ENCODE results near the gene PDE4D. TPM values are rescaled to one million over a fixed set of nuclear protein-coding genes. Genes with fewer than 3 reads are reported as not detected.

The PDE4D gene
- total RNA-seq, 1 donor from 2014 or later, result 7.6 TPM

GRCh38 chr5:59301727-59302126 lies 591.8 kb downstream of the PDE4D start:
- no peak overlapping the region for H3K27ac Mint-ChIP-seq

DNA sequence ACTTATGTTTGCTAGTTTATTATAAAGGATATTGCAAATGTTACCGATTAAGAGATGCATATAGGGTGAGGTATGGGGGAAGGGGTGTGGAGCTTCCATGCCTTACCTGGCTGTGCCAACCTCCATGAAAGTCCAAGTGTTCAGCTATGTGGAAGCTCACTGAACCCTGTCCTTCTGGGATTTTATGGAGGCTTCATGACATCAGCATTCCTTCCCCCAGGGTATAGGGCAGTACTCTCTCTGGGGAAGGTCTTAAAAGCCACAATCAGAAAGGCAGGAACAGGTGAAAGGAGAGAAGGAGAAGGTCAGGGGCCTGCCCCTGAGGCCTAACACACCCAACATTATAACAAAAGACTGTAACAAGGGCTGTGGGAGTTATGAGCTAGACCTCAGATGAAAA lies 592.6 kb downstream of the PDE4D start:
- DNase-seq (ENCODE audit: low spot score, unreplicated experiment), result no peak
- no peak for TF ChIP-seq CTCF (IDR thresholded peaks at IDR 0.05; ENCODE audit: unreplicated experiment)
- peaks cover 24% of the 10 kb centered on the region for H3K9me3 Mint-ChIP-seq (ENCODE audit: low read depth)
- H3K4me1 Mint-ChIP-seq (ENCODE audit: low read depth), result peaks cover 8% of the 10 kb centered on the region
- H3K27me3 Mint-ChIP-seq, result no peaks in the 10 kb centered on the region
- H3K36me3 Mint-ChIP-seq (ENCODE audit: insufficient read depth), result no peaks in the 10 kb centered on the region
- H3K4me3 Mint-ChIP-seq (ENCODE audit: low read depth), result no peak overlapping the region
- H3K27ac Mint-ChIP-seq, result no peak overlapping the region

More at GRCh38 chr5:59301727-59302126, 591.8 kb downstream of the PDE4D start:
- Mint-ChIP-seq H3K36me3 (ENCODE audit: insufficient read depth) (no peaks in the 10 kb centered on the region), H3K9me3 (ENCODE audit: low read depth) (peaks cover 26% of the 10 kb centered on the region), H3K4me1 (ENCODE audit: low read depth) (peaks cover 4% of the 10 kb centered on the region), H3K27me3 (no peaks in the 10 kb centered on the region), H3K4me3 (ENCODE audit: low read depth) (no peak overlapping the region)
- DNase-seq (ENCODE audit: low spot score, unreplicated experiment), result no peak
- TF ChIP-seq CTCF (IDR thresholded peaks at IDR 0.05; ENCODE audit: unreplicated experiment), result no peak

DNA sequence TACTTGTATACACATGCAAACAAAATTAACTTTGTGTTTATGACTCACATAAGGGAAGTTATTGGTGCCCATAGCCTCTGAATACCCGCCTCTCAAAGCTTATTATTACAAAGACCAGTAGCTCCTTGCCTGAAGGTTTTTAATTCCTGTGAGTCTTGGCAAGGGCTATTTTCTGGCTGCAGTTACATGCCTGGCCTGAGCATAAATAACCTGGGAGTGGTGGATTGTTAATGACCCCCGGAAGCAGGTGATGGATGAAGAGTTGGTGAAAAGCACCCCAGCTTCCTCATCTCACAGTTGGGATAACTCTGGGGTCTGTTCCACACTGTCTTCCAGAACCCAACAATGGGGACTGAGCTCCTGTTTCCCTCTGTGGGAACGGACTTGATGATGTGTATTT lies 594.5 kb downstream of the PDE4D start:
- no peak overlapping the region for H3K27ac Mint-ChIP-seq
- H3K4me3 Mint-ChIP-seq (ENCODE audit: low read depth), result no peak overlapping the region
- peaks cover 8% of the 10 kb centered on the region for H3K4me1 Mint-ChIP-seq (ENCODE audit: low read depth)
- no peaks in the 10 kb centered on the region for H3K36me3 Mint-ChIP-seq (ENCODE audit: insufficient read depth)
- TF ChIP-seq CTCF (IDR thresholded peaks at IDR 0.05; ENCODE audit: unreplicated experiment), result no peak
- no peaks in the 10 kb centered on the region for H3K27me3 Mint-ChIP-seq
- H3K9me3 Mint-ChIP-seq (ENCODE audit: low read depth), result peaks cover 12% of the 10 kb centered on the region
- no peak for DNase-seq (ENCODE audit: low spot score, unreplicated experiment)

DNA sequence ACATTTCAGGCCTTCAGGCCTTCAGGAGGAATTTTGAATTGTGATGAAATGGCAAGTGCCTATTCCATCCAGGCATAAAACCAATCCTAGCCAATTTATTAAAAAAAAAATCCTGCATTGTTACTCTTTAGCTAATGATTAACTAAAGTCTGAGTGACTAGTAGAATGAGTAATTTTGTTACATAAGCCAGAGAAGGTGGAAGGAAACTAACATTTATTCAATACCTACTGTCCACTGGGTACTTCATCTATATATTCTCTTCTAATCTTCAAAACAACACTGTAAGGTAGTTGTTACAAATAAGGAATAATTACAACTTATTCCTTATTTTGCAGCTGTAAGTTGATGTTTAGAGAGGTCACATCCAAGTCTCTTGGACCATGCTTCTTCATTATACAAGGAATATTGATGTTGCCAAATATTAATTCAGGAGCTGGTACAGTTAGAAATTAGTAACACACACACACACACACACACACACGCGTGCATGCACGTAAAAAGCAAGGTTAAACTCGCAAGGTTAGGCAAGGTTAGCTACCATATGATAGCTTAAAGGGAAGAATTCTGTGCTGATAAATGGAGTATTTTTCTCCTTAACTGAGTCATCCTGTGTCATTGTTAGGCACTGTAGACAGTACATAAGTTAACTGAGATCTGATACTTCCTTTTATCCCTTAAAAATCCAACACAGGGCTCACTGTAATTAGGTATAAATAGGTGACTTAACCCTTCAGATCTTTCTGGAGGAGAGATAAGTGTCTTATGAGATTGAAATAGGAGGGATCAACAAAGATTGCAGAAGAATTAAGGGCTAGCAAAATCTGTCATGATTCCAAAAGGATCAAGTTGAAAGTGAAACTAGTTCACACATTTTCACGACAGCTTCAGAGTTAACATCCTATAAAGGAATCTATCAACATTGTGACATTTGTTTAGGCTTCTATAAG lies 596.9 kb downstream of the PDE4D start:
- TF ChIP-seq CTCF (IDR thresholded peaks at IDR 0.05; ENCODE audit: unreplicated experiment), result no peak
- Mint-ChIP-seq H3K27me3 (no peaks in the 10 kb centered on the region), H3K4me3 (ENCODE audit: low read depth) (no peak overlapping the region), H3K27ac (no peak overlapping the region), H3K9me3 (ENCODE audit: low read depth) (no peaks in the 10 kb centered on the region), H3K36me3 (ENCODE audit: insufficient read depth) (no peaks in the 10 kb centered on the region), H3K4me1 (ENCODE audit: low read depth) (peaks cover 11% of the 10 kb centered on the region)
- DNase-seq (ENCODE audit: low spot score, unreplicated experiment), result no peak

DNA sequence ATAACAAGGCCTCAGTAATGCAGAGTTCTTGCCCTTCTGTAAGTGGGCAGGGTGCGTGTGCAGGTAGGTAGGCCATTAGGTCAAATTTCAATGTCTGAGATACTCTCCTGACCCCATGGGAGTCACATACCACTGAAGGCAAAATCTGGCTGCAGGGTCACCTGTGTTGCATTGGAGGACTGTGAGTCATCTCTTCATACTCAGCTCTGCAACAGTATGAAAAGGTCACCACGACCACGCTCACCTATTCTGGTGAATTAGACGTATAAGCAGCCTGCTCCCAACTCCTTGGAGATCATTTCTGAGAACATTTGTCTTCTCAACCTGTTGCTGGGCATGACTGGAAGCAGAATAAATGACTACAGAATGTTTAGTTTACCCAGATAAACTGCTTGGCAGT lies 599.8 kb downstream of the PDE4D start:
- DNase-seq (ENCODE audit: low spot score, unreplicated experiment), result no peak
- Mint-ChIP-seq H3K9me3 (ENCODE audit: low read depth) (no peaks in the 10 kb centered on the region), H3K27me3 (no peaks in the 10 kb centered on the region), H3K4me3 (ENCODE audit: low read depth) (no peak overlapping the region), H3K4me1 (ENCODE audit: low read depth) (peaks cover 11% of the 10 kb centered on the region), H3K27ac (peak overlapping the region; percentile 27), H3K36me3 (ENCODE audit: insufficient read depth) (no peaks in the 10 kb centered on the region)
- no peak for TF ChIP-seq CTCF (IDR thresholded peaks at IDR 0.05; ENCODE audit: unreplicated experiment)

Measured in progenitor cell of endocrine pancreas (in vitro differentiated cells).